PC-9 (cell line): ENCODE measurements around the gene IGFBP2.
A peak's percentile ranks its signal among the peaks of the same experiment; 100 is the strongest.

Experiments
- EZH2 ChIP-seq: fragments of 200-600 bp; sonication (generic); IDR thresholded peaks from 2 replicates; pipeline ENCODE4 v1.8.0; 2017; ENCODE audit warnings: antibody characterized with exemption, low read depth
- TF ChIP-seq, protein P1 (sequence below): fragments of 200-600 bp; sonication (generic); conservative IDR thresholded peaks from 2 replicates; pipeline ENCODE4 v1.6.1; 2017; ENCODE audit warnings: mixed run types, antibody characterized with exemption, mild to moderate bottlenecking, moderate library complexity

DNA sequence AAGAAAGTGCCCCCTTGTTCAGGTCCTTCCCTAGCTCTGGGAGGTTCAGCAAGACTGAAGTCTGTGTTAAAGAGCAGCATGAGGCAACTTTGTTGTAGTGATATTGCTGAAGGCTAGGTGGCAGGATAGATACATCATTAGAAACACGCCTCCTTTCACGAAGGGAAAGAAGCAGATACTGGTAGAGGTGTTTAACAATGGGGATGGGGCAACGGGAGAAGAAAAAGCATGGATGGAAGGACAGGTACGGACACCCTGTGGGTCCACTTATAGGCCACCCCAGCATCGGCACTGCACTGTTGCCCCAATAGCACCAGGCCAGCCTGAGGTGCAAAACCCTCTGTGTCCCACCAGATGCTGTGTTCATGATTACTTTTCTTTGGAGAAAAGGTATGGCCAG is 65.7 kb downstream of the IGFBP2 start:
- no peak for TF ChIP-seq EZH2
- TF ChIP-seq, protein P1, sequence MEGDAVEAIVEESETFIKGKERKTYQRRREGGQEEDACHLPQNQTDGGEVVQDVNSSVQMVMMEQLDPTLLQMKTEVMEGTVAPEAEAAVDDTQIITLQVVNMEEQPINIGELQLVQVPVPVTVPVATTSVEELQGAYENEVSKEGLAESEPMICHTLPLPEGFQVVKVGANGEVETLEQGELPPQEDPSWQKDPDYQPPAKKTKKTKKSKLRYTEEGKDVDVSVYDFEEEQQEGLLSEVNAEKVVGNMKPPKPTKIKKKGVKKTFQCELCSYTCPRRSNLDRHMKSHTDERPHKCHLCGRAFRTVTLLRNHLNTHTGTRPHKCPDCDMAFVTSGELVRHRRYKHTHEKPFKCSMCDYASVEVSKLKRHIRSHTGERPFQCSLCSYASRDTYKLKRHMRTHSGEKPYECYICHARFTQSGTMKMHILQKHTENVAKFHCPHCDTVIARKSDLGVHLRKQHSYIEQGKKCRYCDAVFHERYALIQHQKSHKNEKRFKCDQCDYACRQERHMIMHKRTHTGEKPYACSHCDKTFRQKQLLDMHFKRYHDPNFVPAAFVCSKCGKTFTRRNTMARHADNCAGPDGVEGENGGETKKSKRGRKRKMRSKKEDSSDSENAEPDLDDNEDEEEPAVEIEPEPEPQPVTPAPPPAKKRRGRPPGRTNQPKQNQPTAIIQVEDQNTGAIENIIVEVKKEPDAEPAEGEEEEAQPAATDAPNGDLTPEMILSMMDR: peak; percentile 67
